Measurements from ENCODE around the gene TPRG1. TPM values are rescaled to one million over a fixed set of nuclear protein-coding genes. Genes with fewer than 3 reads are reported as not detected.

TPRG1 gene
- total and polyA plus RNA-seq, 2 donors (not counting 3 experiments of a cell fraction or from before 2014, with no cell fraction given): 0.30 TPM; not detected in 1

GRCh38 chr3:189312866-189313265 is 141.1 kb downstream of the TPRG1 start:
- no peak for FAIRE-seq
- Histone ChIP-seq H3K79me2 (ENCODE audit: control insufficient read depth, insufficient read depth, low read length) (no peaks in the 10 kb centered on the region), H3K27me3 (ENCODE audit: control insufficient read depth in 2 of 2, insufficient read depth in 2 of 2, low read length in 2 of 2) (no peaks in the 10 kb centered on the region), H3K4me1 (ENCODE audit: control insufficient read depth, extremely low read depth, insufficient read depth, low read length) (no peaks in the 10 kb centered on the region), H3K4me2 (ENCODE audit: insufficient read depth, low read length) (no peak overlapping the region), H4K20me1 (replicated peaks; ENCODE audit: control insufficient read depth, extremely low read depth, insufficient read depth, low read length) (no peaks in the 10 kb centered on the region), H3K36me3 (ENCODE audit: control insufficient read depth in 2 of 2, extremely low read depth in 1 of 2, insufficient read depth in 2 of 2, low read length in 2 of 2) (no peaks in the 10 kb centered on the region), H3K27ac (ENCODE audit: insufficient read depth, low read depth, low read length) (no peak overlapping the region), H3K9ac (replicated peaks; ENCODE audit: extremely low read depth, insufficient read depth, low read length) (no peak overlapping the region), H2AFZ (ENCODE audit: low read depth, low read length) (no peak overlapping the region), H3K4me3 (replicated peaks in 1 of 3; ENCODE audit: insufficient read depth in 1 of 3, low read depth in 1 of 3, low read length in 3 of 3) (no peak overlapping the region), H3K9me3 (replicated peaks; ENCODE audit: control insufficient read depth, insufficient read depth, low read length) (no peaks in the 10 kb centered on the region), H3K9me1 (replicated peaks; ENCODE audit: control insufficient read depth, extremely low read depth, insufficient read depth, low read length) (no peaks in the 10 kb centered on the region)
- dilution Hi-C loops (cut with MboI; ENCODE audit: extremely low pct_ligation_motif_present, low sequenced_read_pairs) (no loop called here), intact Hi-C loops (cut with micrococcal nuclease) (no loop called here)
- ChIA-PET POLR2A (no interaction called here), CTCF (no interaction called here)
- DNase-seq (ENCODE audit: low read depth, low spot score): no peak
- TF ChIP-seq CTCF (IDR thresholded peaks at IDR 0.05; ENCODE audit: extremely low read depth in 1 of 2, insufficient read depth in 1 of 2, low read depth in 1 of 2, low read length in 2 of 2) (no peak), JUN (IDR thresholded peaks at IDR 0.05; ENCODE audit: borderline replicate concordance, insufficient read depth, insufficient read length, low read depth) (no peak), EZH2 (IDR thresholded peaks at IDR 0.05; ENCODE audit: borderline replicate concordance, low read depth, low read length, severe bottlenecking) (no peak), POLR2AphosphoS5 (IDR thresholded peaks at IDR 0.05; ENCODE audit: insufficient read depth, low read depth, low read length) (no peak), FOS (IDR thresholded peaks at IDR 0.05; ENCODE audit: borderline replicate concordance, insufficient read depth, low read length) (no peak), POLR2A (IDR thresholded peaks at IDR 0.05; ENCODE audit: low read depth, low read length) (no peak), GATA2 (IDR thresholded peaks at IDR 0.05; ENCODE audit: insufficient read depth, insufficient read length, low read depth, low read length) (no peak), MAX (IDR thresholded peaks at IDR 0.05; ENCODE audit: insufficient read depth, insufficient read length) (no peak), MYC (IDR thresholded peaks at IDR 0.05; ENCODE audit: low read depth, low read length) (no peak)
- no TSS peak for BruUV-seq (replicated peaks)

All from endothelial cell of umbilical vein (primary cell).